H1 (cell line): Measurements from ENCODE around the gene MYD88. TPM values are rescaled to one million over a fixed set of nuclear protein-coding genes. Genes with fewer than 3 reads are reported as not detected.

ENCODE experiments used
- CTCF ChIA-PET: fragments of 300-600 bp; sonication (Branson Sonifier 250); formaldehyde crosslinking; loops from one replicate; lab custom pipeline; 2021; ENCODE audit not compliant: partially characterized antibody; lab: Charles Lee
- POLR2A ChIA-PET: fragments of 300-600 bp; sonication (Branson Sonifier 250); formaldehyde crosslinking; loops from one replicate; lab custom pipeline; 2021; ENCODE audit warnings: inconsistent platforms; ENCODE audit not compliant: partially characterized antibody; lab: Charles Lee
- DNase-seq, 2 experiments: peaks; one replicate each; pipeline versions ENCODE4 v3.0.0 to v3.0.0-alpha.2; 2010 to 2022; ENCODE audit warnings: low spot score in 2 of 2, low read depth in 1 of 2, mixed read lengths in 1 of 2
- FAIRE-seq: peaks from 2 replicates; lab custom pipeline; 2011; peaks lifted over from hg19 to GRCh38; lab: Jason Lieb, UNC
- H2AFZ ChIP-seq: 2 replicates; pipeline ENCODE4 v1.8.1; 2012; ENCODE audit warnings: low read length, inconsistent platforms
- H2AK5ac ChIP-seq: 2 replicates; pipeline ENCODE4 v1.6.1; 2013; ENCODE audit warnings: low read depth, low read length
- H2BK120ac ChIP-seq: replicated peaks from 2 replicates; pipeline ENCODE3; 2013; ENCODE audit warnings: low read depth, low read length, inconsistent platforms
- H2BK12ac ChIP-seq: 2 replicates; pipeline ENCODE4 v1.6.1; 2013; ENCODE audit warnings: low read depth, low read length
- H2BK15ac ChIP-seq: 2 replicates; pipeline ENCODE4 v1.6.1; 2013; ENCODE audit warnings: low read length
- H2BK20ac ChIP-seq: 2 replicates; pipeline ENCODE4 v1.6.1; 2013; ENCODE audit warnings: low read length
- H2BK5ac ChIP-seq: 2 replicates; pipeline ENCODE4 v1.6.1; 2013; ENCODE audit warnings: low read depth, low read length
- H3K14ac ChIP-seq: 2 replicates; pipeline ENCODE4 v1.6.1; 2013; ENCODE audit warnings: inconsistent platforms; ENCODE audit not compliant: insufficient read length
- H3K18ac ChIP-seq: 2 replicates; pipeline ENCODE4 v1.6.1; 2013; ENCODE audit warnings: low read length; ENCODE audit errors: extremely low read depth
- H3K23ac ChIP-seq: 2 replicates; pipeline ENCODE4 v1.6.1; 2013; ENCODE audit warnings: inconsistent platforms; ENCODE audit not compliant: insufficient read length
- H3K23me2 ChIP-seq: 2 replicates; pipeline ENCODE4 v1.6.1; 2013; ENCODE audit warnings: low read depth, low read length
- H3K27ac ChIP-seq: 2 replicates; pipeline ENCODE4 v1.6.1; 2011; ENCODE audit warnings: low read depth, low read length, inconsistent platforms
- H3K27me3 ChIP-seq, 4 experiments: replicated peaks in 1 of 4; 1 replicate in 1 of 4; 2 replicates in 3 of 4; pipeline versions ENCODE4 v1.6.1 to v1.8.1; 2011 to 2013; ENCODE audit warnings: low read length in 3 of 4, mild to moderate bottlenecking in 3 of 4, inconsistent platforms in 2 of 4, mixed read lengths in 2 of 4, moderate library complexity in 1 of 4; ENCODE audit not compliant: control insufficient read depth in 3 of 4, insufficient read depth in 3 of 4; ENCODE audit errors: extremely low read depth in 1 of 4
- H3K36me3 ChIP-seq, 4 experiments: 2 replicates each; pipeline versions ENCODE4 v1.6.1 to v1.8.1; 2011 to 2013; ENCODE audit warnings: mild to moderate bottlenecking in 4 of 4, low read length in 3 of 4, moderate library complexity in 2 of 4, control low read depth in 1 of 4, inconsistent platforms in 1 of 4; ENCODE audit not compliant: insufficient read depth in 4 of 4, control insufficient read depth in 2 of 4
- H3K4ac ChIP-seq: replicated peaks from 2 replicates; pipeline ENCODE3; 2013; ENCODE audit warnings: low read length, low read depth, mixed read lengths, inconsistent platforms; ENCODE audit not compliant: insufficient read length
- H3K4me1 ChIP-seq, 4 experiments: replicated peaks in 1 of 4; 1 replicate in 1 of 4; 2 replicates in 3 of 4; pipeline versions ENCODE4 v1.6.1 to v1.8.1; 2011 to 2013; ENCODE audit warnings: low read length in 3 of 4, inconsistent platforms in 2 of 4, mixed read lengths in 1 of 4; ENCODE audit not compliant: insufficient read depth in 4 of 4, control insufficient read depth in 3 of 4
- H3K4me2 ChIP-seq, 2 experiments: 2 replicates each; pipeline versions ENCODE4 v1.6.1 to v1.8.1; 2011 to 2013; ENCODE audit warnings: low read depth in 2 of 2, low read length in 2 of 2, control low read depth in 1 of 2, inconsistent platforms in 1 of 2, mild to moderate bottlenecking in 1 of 2; ENCODE audit not compliant: insufficient read depth in 1 of 2
- H3K4me3 ChIP-seq, 4 experiments: fragments of 200-600, 300-600 bp in 1 of 4; sonication (generic), shearing (Covaris generic), sonication (Bioruptor Twin) in 1 of 4; 2 replicates each; pipeline versions ENCODE4 v1.5.1 to v1.8.1; 2011 to 2016; ENCODE audit warnings: low read length in 4 of 4, low read depth in 3 of 4, control low read depth in 2 of 4, inconsistent platforms in 2 of 4, mild to moderate bottlenecking in 2 of 4, mixed read lengths in 1 of 4, moderate library complexity in 1 of 4; ENCODE audit not compliant: insufficient read depth in 2 of 4; ENCODE audit errors: extremely low read depth in 1 of 4
- H3K56ac ChIP-seq: replicated peaks from 2 replicates; pipeline ENCODE3; 2013; ENCODE audit warnings: low read depth, mild to moderate bottlenecking, mixed read lengths, low read length, inconsistent platforms; ENCODE audit not compliant: insufficient read length
- H3K79me1 ChIP-seq: 2 replicates; pipeline ENCODE4 v1.6.1; 2013; ENCODE audit warnings: low read depth, low read length, control low read depth
- H3K79me2 ChIP-seq, 2 experiments: 2 replicates each; pipeline versions ENCODE4 v1.6.1 to v1.8.1; 2012 to 2013; ENCODE audit warnings: low read length in 2 of 2, mild to moderate bottlenecking in 2 of 2, inconsistent platforms in 1 of 2; ENCODE audit not compliant: insufficient read depth in 2 of 2, control insufficient read depth in 1 of 2
- H3K9ac ChIP-seq, 4 experiments: replicated peaks in 1 of 4; 1 replicate in 1 of 4; 2 replicates in 3 of 4; pipeline versions ENCODE4 v1.6.1 to v1.8.1; 2011 to 2013; ENCODE audit warnings: low read depth in 3 of 4, low read length in 3 of 4, control low read depth in 2 of 4, mild to moderate bottlenecking in 2 of 4, moderate library complexity in 2 of 4, inconsistent platforms in 1 of 4; ENCODE audit errors: extremely low read depth in 1 of 4
- H3K9me3 ChIP-seq, 2 experiments: 2 replicates each; pipeline versions ENCODE4 v1.6.1 to v1.8.1; 2012 to 2013; ENCODE audit warnings: mild to moderate bottlenecking in 2 of 2, moderate library complexity in 2 of 2, control low read depth in 1 of 2, inconsistent platforms in 1 of 2, low read depth in 1 of 2, low read length in 1 of 2, mixed read lengths in 1 of 2; ENCODE audit not compliant: insufficient read depth in 2 of 2
- H4K20me1 ChIP-seq, 2 experiments: replicated peaks in 1 of 2; 2 replicates each; pipeline versions ENCODE3 to v1.8.1; 2011 to 2013; ENCODE audit warnings: inconsistent platforms in 2 of 2, low read length in 2 of 2, mild to moderate bottlenecking in 1 of 2; ENCODE audit not compliant: insufficient read depth in 2 of 2, control insufficient read depth in 1 of 2
- H4K5ac ChIP-seq: 2 replicates; pipeline ENCODE4 v1.6.1; 2013; ENCODE audit warnings: low read length, low read depth, mixed read lengths, inconsistent platforms; ENCODE audit not compliant: insufficient read length
- H4K8ac ChIP-seq: 2 replicates; pipeline ENCODE4 v1.8.0; 2013; ENCODE audit warnings: mild to moderate bottlenecking, moderate library complexity, low read length, inconsistent platforms; ENCODE audit not compliant: insufficient read depth; ENCODE audit errors: extremely low read depth
- H4K91ac ChIP-seq: replicated peaks from 2 replicates; pipeline ENCODE3; 2013; ENCODE audit warnings: low read length, mixed read lengths, inconsistent platforms; ENCODE audit not compliant: insufficient read length
- NANOG ChIP-seq: IDR thresholded peaks from 2 replicates; pipeline ENCODE4 v1.6.1; 2011; ENCODE audit warnings: low read length, low read depth, mild to moderate bottlenecking, inconsistent platforms; ENCODE audit not compliant: insufficient read depth, poor library complexity, severe bottlenecking
- NRF1 ChIP-seq: IDR thresholded peaks from 2 replicates; pipeline ENCODE4 v1.6.1; 2011; ENCODE audit warnings: mild to moderate bottlenecking, low read depth, low read length, improper control_type of control experiment
- TEAD4 ChIP-seq: IDR thresholded peaks from 2 replicates; pipeline ENCODE4 v1.6.1; 2012; ENCODE audit warnings: low read depth, low read length, inconsistent platforms, mixed read lengths
- WGBS, 2 experiments: shearing (Covaris generic) in 1 of 2; methylation state at CpG; one replicate each; pipeline versions ENCODE4 v1.1.6 to v1.1.7; 2013 to 2015; ENCODE audit warnings: low lambda C conversion rate in 2 of 2, mixed read lengths in 2 of 2, inconsistent platforms in 1 of 2, low coverage in 1 of 2, missing lambda C conversion rate in 1 of 2; ENCODE audit not compliant: insufficient replicate concordance in 2 of 2, insufficient coverage in 1 of 2, insufficient read length in 1 of 2; ENCODE audit errors: extremely low coverage in 1 of 2, missing lambda C conversion rate in 1 of 2; 5-methylcytosine and 5-hydroxymethylcytosine counted together
- polyA plus RNA-seq, 7 experiments: library from polyadenylated mRNA; depleted of rRNA in 3 of 7; stranded (reverse) in 5 of 7; unstranded in 2 of 7; fragments of >200 nt in 5 of 7; fragments of 200-250 nt in 2 of 7; gene quantifications; 1 replicate in 5 of 7; 2 replicates in 1 of 7; 4 replicates in 1 of 7; pipeline versions ENCODE4 v1.2.1 to v1.2.3, GENCODE V29; 2011 to 2013; ENCODE audit warnings: missing spikeins in 2 of 7, mixed read lengths in 2 of 7
- total RNA-seq: library from RNA; stranded (reverse); fragmentation: NEBNext Ultra II Directional; extraction: Animal tissue kit (Norgen Biotek cat#: 25700); gene quantifications from 2 replicates; pipeline ENCODE4 v1.2.1, GENCODE V29; 2021

Gene MYD88
- total and polyA plus RNA-seq, 2 of the 8 experiments (the other 6 are each of a cell fraction or from before 2014, with no cell fraction given): 22.1 to 22.5 TPM

DNA sequence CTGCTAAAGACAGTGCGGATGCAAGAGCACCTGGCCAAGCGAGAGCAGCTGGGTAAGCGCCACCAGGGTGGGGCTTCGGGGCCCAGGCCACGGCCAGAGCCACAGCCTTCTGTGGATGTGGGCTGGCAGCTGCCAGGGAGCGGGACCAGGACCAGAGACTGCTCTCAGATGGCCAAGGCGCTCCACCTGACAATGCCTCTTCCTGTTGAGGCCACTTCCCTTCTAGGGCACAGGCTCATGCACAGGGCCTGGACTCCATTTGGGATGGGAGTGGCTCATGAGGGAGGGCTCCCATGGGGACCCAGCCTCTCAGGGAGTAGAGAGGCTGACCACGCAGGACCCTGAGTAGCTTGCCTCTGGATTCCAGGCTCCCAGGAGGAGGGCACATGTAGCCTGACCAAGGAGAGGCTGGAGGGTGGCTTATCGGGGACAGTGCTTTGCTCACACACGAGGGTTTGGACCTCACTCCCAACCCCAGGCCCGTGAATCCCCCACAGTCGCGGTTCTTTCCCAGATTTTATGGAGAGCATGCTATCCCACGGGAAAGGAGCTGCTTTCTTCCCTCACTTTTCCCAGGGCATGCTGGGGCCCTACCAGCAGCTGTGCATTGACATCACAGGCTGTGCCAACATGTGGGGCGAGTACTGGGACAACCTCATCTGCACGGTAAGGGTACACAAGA is 26.6 kb upstream of the MYD88 start:
- Histone ChIP-seq H4K8ac (no peak overlapping the region), H3K9me3 (no peaks in the 10 kb centered on the region; a peak in 1 of 4 replicates), H3K36me3 (no peaks in the 10 kb centered on the region), H4K20me1 (peaks cover 0 to 2% of the 10 kb centered on the region in 2 experiments), H3K18ac (no peak overlapping the region), H2BK20ac (no peak overlapping the region), H3K27me3 (no peaks in the 10 kb centered on the region), H3K9ac (no peak overlapping the region), H3K4me2 (no peak overlapping the region), H2BK12ac (no peak overlapping the region), H2BK120ac (no peak overlapping the region), H3K56ac (no peak overlapping the region), H3K27ac (no peak overlapping the region), H4K91ac (no peak overlapping the region), H2BK5ac (no peak overlapping the region), H3K4ac (no peak overlapping the region), H2AFZ (no peak overlapping the region), H2AK5ac (no peak overlapping the region), H3K79me1 (no peaks in the 10 kb centered on the region), H2BK15ac (no peak overlapping the region), H3K23ac (no peak overlapping the region), H3K4me1 (no peaks in the 10 kb centered on the region), H3K79me2 (no peaks in the 10 kb centered on the region), H4K5ac (no peak overlapping the region), H3K23me2 (no peaks in the 10 kb centered on the region), H3K4me3 (no peak overlapping the region), H3K14ac (no peak overlapping the region)
- FAIRE-seq (no peak), DNase-seq (no peak)
- CTCF ChIA-PET: interaction anchor here (1.0 to 1.7 kb wide), 2 partner anchors 8 kb away, joined by 3 to 5 read pairs; no protein-coding TSS in a partner anchor
- 94% methylated on average over 16 of the region's 16 CpGs; no CpG with 5 or more reads in 1 of the 2 experiments for WGBS, 2 experiments
- TF ChIP-seq TEAD4: no peak
- no peak for TF ChIP-seq NRF1
- TF ChIP-seq NANOG: no peak
- POLR2A ChIA-PET: interaction anchor here (1.4 kb wide), 2 partner anchors 9 to 13 kb away, joined by 3 to 4 read pairs; no protein-coding TSS in a partner anchor
